ENCODE measurements around the gene GNG12.

DNA sequence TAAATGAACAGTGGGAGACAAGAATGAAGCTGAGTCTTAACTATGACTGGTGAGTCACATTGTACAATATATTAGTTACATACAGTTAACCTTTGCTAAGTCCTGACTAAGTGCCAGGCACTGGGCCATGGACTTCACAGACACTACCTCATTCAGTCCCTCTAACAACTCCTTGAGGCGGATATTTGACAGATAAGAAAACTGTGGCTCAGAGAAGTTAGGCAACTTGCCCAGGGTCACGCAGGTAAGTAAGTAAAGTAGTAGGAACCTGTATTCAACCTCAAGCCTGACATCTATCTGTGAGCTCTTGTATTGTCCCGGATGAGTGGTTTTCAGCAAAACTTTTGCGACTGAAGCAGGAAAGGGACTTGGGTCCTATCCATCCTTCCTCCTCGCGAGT lies 62.1 kb downstream of the GNG12 start:
- no peak for TF ChIP-seq CTCF (IDR thresholded peaks at IDR 0.05; ENCODE audit: insufficient read depth, low read length, poor library complexity, severe bottlenecking)
- no peak for TF ChIP-seq EZH2phosphoT487 (conservative IDR thresholded peaks at IDR 0.05; ENCODE audit: low read length)

Data from SU-DHL-6 (cell line).